ENCODE results near the gene ESD.
A peak's percentile ranks its signal among the peaks of the same experiment; 100 is the strongest.
"Not testable (repeated sequence)": the region's sequence is repeated elsewhere in the genome, so short reads cannot be mapped to it uniquely, and the experiment has no call there.

ESD gene

GRCh38 chr13:46773541-46773940 lies 23.4 kb downstream of the ESD start:
- DNase-seq, result no peak

GRCh38 chr13:46771693-46772092 lies 25.3 kb downstream of the ESD start:
- no peak for DNase-seq
- TF ChIP-seq POLR2A (IDR thresholded peaks at IDR 0.05; ENCODE audit: low read length) (no peak), GATA1 (IDR thresholded peaks at IDR 0.05; ENCODE audit: low read depth, low read length) (no peak)

More at GRCh38 chr13:46773541-46773940, 23.4 kb downstream of the ESD start:
- TF ChIP-seq POLR2A (IDR thresholded peaks at IDR 0.05; ENCODE audit: low read length) (no peak), GATA1 (IDR thresholded peaks at IDR 0.05; ENCODE audit: low read depth, low read length) (no peak)

GRCh38 chr13:46769925-46770324 lies 27.0 kb downstream of the ESD start:
- not testable (repeated sequence) for DNase-seq

- TF ChIP-seq GATA1 (IDR thresholded peaks at IDR 0.05; ENCODE audit: low read depth, low read length) (no peak), POLR2A (IDR thresholded peaks at IDR 0.05; ENCODE audit: low read length) (no peak)
- no peak for DNase-seq
These were observed 35.1 kb downstream of the ESD start for GRCh38 chr13:46761866-46762265.

DNA sequence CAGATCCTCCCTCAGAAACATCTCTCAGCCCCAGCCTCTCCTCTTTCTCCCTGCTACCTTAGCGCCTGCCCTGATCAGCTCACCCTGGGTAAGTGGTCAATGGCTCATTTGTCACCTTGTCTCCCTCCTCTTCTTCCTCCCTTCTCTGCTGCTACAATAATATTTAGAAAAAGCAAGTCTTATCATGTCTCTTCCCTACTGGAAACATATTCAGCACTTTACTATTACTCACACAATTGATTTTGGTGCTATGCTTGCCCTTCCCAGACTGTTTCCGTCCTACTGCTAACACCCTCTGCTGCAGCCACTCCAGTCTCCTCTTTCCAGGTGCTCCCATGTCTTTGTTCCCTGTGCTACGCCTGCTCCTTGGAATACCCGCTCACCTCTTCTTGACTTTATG lies 35.8 kb downstream of the ESD start:
- TF ChIP-seq POLR2A (IDR thresholded peaks at IDR 0.05; ENCODE audit: low read length), result no peak
- DNase-seq, result no peak

DNA sequence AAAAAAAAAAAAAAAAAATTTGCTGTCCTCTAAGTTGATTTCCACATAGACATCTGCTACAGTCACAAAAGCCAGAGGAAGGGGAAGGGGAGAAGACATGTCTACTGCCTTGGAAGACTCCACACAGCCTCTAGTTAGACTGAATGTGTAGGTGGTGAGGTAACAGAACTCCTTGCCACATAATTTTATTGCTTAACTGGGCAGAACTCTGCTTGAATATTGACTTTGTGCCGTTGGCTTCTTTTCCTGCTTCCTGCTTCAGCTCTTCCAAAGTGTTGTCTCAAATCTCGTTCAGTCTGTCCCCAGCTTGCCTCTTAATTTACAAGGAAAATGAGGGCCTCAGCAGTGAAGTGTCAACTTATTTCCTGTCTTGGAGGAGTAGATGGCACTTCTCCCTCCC lies 37.1 kb downstream of the ESD start:
- no peak for DNase-seq
- TF ChIP-seq POLR2A (IDR thresholded peaks at IDR 0.05; ENCODE audit: low read length) (no peak), GATA1 (IDR thresholded peaks at IDR 0.05; ENCODE audit: low read depth, low read length) (no peak)

DNA sequence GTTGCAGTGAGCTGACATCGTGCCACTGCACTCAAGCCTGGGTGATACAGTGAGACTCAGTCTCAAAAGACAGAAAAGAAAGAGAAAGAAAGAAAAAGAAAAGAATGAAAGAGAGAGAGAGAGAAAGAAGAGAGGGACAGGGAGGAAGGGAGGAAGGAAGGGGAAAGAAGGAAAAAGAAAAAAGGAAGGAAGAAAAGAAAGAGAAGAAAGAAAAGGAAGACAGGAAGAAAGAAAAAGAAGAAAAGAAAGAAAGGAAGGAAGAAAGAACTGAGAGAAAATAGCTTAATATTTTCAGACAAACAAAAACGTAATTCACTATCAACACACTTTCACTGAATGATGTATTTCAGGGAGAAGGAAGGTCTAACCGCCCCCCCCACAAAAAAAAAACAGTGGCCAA lies 39.3 kb downstream of the ESD start:
- TF ChIP-seq GATA1 (IDR thresholded peaks at IDR 0.05; ENCODE audit: low read depth, low read length), result no peak
- TF ChIP-seq POLR2A (IDR thresholded peaks at IDR 0.05; ENCODE audit: low read length), result no peak
- no peak for DNase-seq

DNA sequence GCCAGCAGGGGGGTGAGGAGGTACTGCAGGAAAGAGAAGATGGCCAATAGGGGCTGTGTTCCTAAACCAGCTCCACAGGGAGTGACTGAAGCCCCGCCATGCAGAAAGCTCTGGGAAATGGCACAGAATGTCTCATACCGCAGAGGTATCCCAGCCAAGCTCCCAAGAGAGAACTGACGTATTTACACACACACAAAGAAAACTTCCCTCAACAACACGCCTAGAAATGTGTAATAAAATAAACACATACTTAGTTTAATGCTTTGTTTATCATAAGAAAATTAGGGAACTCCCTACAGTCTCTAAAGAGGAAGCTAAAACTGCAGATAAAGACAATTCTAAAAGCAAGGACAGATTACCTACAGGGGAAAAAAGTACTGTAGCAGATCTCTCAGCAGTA lies 40.0 kb downstream of the ESD start:
- no peak for DNase-seq
- no peak for TF ChIP-seq POLR2A (IDR thresholded peaks at IDR 0.05; ENCODE audit: low read length)
- no peak for TF ChIP-seq GATA1 (IDR thresholded peaks at IDR 0.05; ENCODE audit: low read depth, low read length)

- not testable (repeated sequence) for DNase-seq
These were observed 41.5 kb downstream of the ESD start for GRCh38 chr13:46755508-46755907.

- no peak for DNase-seq
- TF ChIP-seq POLR2A (IDR thresholded peaks at IDR 0.05; ENCODE audit: low read length), result no peak
- no peak for TF ChIP-seq GATA1 (IDR thresholded peaks at IDR 0.05; ENCODE audit: low read depth, low read length)
These were observed 42.1 kb downstream of the ESD start for GRCh38 chr13:46754812-46755211.

DNA sequence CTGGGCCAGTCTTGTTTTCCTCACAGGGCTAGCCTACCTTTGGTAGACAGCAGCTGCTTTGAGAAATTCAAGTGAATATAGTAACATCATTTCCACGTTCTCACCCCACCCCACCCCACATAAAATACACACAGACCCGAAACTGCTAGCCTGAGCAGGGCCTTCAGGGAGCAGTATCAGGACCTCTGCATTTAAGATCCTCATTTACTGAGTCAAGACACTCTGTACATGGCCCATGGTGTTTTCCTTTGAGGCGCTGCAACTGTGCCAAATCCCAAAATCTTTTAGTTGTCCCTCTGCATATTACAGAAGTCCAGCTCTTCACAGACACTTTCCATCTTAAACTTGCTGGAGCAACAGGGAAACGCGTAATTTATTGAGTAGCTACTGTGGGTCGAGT lies 43.0 kb downstream of the ESD start:
- no peak for TF ChIP-seq GATA1 (IDR thresholded peaks at IDR 0.05; ENCODE audit: low read depth, low read length)
- no peak for TF ChIP-seq POLR2A (IDR thresholded peaks at IDR 0.05; ENCODE audit: low read length)
- no peak for DNase-seq

GRCh38 chr13:46753137-46753536 lies 43.8 kb downstream of the ESD start:
- no peak for DNase-seq
- TF ChIP-seq GATA1 (IDR thresholded peaks at IDR 0.05; ENCODE audit: low read depth, low read length), result no peak
- TF ChIP-seq POLR2A (IDR thresholded peaks at IDR 0.05; ENCODE audit: low read length), result no peak

DNA sequence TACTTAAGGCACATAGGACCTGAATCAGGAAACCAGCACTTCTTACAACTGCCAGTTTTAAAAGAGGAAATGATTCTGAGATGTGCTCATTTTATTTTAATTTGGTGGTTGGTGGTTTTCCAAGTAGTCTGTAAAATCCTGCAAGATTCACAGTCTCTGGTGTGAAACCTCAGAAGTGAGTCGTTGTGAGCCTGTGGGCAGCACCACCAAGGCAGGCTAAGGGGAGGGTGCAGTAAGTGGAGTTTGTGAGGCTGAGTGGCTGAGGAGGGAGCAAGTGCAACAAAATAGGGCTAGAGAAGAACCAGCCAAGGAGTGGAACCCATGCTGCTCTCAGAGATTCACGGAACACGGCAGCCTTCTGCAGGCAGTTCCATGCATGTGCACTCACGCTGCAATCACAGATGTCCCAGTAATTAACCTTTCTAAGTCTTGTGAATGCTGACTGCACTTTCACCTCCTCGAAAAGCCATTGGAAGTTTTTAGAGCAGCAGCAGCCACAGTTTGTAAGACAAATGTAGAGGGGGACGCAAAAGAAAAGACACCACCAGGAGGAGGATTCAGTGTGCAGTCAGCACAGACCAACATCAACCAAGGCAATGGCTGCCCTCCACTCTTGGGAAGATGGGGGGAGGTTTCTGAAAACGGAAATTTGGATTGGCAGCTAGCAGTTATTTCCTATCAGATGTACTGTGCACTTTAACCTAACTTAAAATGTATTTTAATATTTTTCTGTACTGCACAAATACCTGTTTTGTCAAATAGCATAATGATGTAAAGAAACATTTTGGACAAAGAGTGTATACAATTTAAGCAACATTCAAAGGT lies 44.9 kb downstream of the ESD start:
- peak; percentile 5 to 11 for DNase-seq
- TF ChIP-seq POLR2A (IDR thresholded peaks at IDR 0.05; ENCODE audit: low read length), result no peak
- TF ChIP-seq GATA1 (IDR thresholded peaks at IDR 0.05; ENCODE audit: low read depth, low read length), result no peak

DNA sequence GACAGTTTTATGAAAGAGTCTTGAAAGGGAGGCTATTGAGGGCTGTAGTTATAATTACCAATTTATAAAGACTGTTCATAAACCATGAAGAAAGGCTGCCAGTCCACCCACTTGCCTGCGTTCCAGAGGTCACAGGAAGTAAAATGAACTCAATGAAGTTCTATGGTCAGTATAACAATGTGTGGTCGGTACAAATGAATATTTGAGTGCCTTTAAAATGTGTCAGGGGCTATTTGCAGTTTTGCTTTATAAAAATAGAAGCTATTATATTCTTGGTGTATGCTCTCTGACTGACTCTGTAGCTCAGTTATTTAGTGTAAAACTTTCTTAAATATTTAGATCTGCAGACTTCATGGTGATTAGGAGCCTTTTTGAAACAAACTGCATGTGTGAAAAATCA lies 47.0 kb downstream of the ESD start:
- TF ChIP-seq POLR2A (IDR thresholded peaks at IDR 0.05; ENCODE audit: low read length) (no peak), GATA1 (IDR thresholded peaks at IDR 0.05; ENCODE audit: low read depth, low read length) (no peak)
- no peak for DNase-seq

- TF ChIP-seq POLR2A (IDR thresholded peaks at IDR 0.05; ENCODE audit: low read length) (no peak), GATA1 (IDR thresholded peaks at IDR 0.05; ENCODE audit: low read depth, low read length) (no peak)
- no peak for DNase-seq
These were observed 48.7 kb downstream of the ESD start for GRCh38 chr13:46748300-46748699.

Measured in erythroblast (primary cell).